ENCODE results near the gene C1orf21. TPM values are rescaled to one million over a fixed set of nuclear protein-coding genes. Genes with fewer than 3 reads are reported as not detected.

C1orf21 gene
- total RNA-seq, 1 donor from 2014 or later: 5.5 TPM

- intact Hi-C loops (cut with micrococcal nuclease): no loop called here
Observed at GRCh38 chr1:184648160-184648855, 261.5 kb downstream of the C1orf21 start.

DNA sequence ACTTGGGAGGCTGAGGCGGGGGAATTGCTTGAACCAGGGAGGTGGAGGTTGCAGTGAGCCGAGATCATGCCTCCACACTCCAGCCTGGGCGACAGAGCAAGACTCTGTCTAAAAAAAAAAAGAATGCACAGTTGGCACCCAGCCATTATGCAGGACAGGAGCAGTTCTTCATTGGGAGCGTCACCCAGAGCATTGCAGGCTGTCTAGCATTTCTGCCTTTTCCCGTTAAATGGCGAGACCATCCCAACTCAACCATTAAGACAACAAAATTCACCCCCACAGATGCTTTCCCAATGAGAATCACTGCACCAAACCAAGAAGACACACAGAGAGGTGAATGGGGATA is 262.0 kb downstream of the C1orf21 start:
- intact Hi-C loops (cut with micrococcal nuclease): no loop called here

DNA sequence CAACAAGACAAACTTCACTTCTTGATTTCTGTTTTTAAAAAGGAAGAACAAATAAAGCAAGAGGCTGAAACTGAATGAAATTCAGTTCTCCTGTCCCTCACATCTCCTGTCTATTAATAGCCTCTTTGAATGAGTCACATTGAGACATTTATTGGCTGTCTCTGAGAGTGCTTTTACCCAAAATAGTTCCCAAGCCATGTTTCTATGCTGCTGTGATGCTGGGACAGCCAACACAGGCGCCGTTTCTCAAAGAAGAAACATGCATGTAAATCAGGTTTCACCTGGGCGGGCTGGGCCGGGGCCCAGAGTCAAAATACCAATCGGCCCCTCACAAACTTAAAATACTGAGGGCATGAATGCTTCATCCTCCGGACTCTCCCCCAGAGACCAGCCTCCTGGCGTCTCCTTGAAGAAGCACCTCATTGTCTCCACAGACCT is 262.6 kb downstream of the C1orf21 start:
- intact Hi-C loops (cut with micrococcal nuclease): no loop called here

DNA sequence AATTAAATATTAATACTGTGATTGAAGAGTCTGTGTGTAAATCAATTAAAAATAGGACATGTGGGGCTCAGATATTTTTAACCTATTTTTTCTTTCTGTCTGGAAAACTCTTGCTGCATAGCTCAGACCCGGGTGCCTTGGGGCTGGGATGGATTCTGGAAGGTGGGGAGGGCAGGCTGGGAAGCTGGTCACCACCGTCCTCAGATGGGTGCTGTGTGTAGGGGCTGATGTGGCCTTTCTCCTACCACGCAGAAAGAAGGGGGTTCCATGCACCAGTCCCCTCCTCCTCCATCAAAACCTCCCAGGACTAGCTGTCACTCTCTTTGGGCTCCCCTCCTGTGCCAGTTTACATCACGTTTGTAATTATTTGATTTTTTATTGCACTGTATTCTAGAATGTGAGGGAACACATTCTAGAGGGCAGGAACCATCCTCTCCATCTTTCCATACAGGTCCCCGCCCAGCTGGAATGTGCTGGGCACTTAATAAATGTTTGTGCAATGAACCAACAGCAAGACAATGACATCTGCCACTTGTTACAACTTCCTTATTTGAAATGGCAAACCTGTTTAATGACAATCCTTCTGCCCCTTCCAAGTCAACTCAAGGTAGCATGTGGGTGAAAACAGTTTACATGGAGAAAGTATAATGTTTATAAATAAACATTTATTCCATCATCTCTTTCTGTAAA is 263.5 kb downstream of the C1orf21 start:
- intact Hi-C loops (cut with micrococcal nuclease): no loop called here

DNA sequence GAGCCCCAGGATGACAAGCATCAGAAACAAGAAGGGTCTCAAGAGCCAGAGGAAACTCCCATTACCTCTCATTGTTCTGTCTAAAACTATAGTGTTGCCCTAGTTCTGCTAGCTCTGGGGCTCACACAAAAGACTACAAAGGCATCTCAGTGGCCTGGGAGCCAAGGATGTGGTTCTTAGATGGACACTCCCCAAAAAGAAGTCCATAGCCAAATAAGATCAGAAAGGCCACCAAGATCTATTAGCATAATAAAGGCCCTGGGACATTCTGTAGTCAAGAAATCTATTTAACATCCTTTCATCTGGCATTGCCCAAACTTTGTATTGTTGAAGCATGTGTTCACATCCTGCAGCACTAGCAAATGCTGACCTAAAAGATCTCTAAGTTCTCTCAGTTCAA is 268.4 kb downstream of the C1orf21 start:
- intact Hi-C loops (cut with micrococcal nuclease): no loop called here

DNA sequence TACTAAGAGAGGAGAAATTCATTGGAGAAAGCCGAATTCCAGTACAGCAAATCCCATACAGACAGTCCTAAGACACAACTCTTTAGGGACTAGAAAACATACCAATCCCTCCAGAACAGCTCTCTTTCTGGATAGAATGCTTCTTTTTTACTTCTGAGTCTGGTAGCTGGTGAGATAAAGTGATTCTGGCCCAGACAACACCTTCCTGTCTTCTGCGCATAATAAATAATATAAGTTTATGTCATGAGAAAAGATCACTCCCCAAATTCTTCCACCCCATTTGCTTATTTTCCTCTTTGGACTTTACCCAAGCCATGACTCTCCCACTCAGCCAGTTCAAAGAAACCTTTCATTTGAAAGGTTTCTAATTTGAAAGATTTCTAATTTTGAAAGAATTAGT is 269.4 kb downstream of the C1orf21 start:
- intact Hi-C loops (cut with micrococcal nuclease): no loop called here

- intact Hi-C loops (cut with micrococcal nuclease): no loop called here
Observed at GRCh38 chr1:184658055-184658454, 271.2 kb downstream of the C1orf21 start.

GRCh38 chr1:184660462-184661191 is 273.8 kb downstream of the C1orf21 start:
- intact Hi-C loops (cut with micrococcal nuclease): loop anchor here (5.0 kb wide), 1 partner anchor 438 kb away; no protein-coding TSS in a partner anchor

- intact Hi-C loops (cut with micrococcal nuclease): loop anchor here (5.0 kb wide), 1 partner anchor 440 kb away; no protein-coding TSS in a partner anchor
Observed at GRCh38 chr1:184661801-184662200, 275.0 kb downstream of the C1orf21 start.

GRCh38 chr1:184664042-184664660 is 277.3 kb downstream of the C1orf21 start:
- intact Hi-C loops (cut with micrococcal nuclease): loop anchor here (1.0 to 5.0 kb wide), 2 partner anchors 442 to 589 kb away; no protein-coding TSS in a partner anchor

DNA sequence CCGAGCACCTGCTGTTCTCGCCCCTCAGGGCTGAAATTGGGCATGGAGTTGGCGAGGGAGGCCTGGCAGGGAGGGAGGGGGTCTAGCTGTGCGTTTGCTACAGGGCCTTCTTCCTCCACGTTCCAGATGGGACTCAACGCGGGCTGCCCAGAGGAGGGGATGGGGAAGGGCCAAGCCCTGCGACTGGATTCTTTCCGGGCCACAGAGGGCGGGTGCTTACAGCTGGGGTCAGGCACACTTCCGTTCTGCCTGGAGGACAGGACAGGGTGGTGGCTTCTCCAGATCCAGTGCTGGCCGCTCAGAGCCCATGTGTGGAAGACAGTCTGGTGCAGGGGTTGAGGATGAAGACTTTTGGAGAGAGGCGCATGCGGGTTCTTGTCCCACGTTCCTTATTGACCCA is 277.8 kb downstream of the C1orf21 start:
- intact Hi-C loops (cut with micrococcal nuclease): loop anchor here (1.0 to 5.0 kb wide), 2 partner anchors 442 to 589 kb away; no protein-coding TSS in a partner anchor

- intact Hi-C loops (cut with micrococcal nuclease): no loop called here
Observed at GRCh38 chr1:184665360-184665759, 278.5 kb downstream of the C1orf21 start.

DNA sequence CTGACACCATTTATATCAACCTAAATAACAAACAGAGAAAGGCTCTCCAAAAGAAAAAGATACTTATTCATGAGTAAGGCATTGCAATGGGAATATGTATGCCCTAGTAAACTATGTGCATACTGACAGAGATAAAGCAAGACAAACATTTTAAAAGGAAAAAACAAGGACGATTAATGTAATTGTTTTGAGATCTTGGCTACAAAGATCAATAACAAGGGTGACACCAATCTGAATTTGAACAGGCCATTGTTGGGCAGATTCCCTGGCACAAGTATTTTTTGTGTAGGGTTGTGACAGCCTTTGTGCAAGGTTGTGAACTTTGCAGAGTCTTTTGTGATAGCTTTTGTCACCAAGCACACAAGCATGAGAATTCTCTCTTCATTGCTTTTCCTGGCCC is 282.6 kb downstream of the C1orf21 start:
- intact Hi-C loops (cut with micrococcal nuclease): no loop called here

DNA sequence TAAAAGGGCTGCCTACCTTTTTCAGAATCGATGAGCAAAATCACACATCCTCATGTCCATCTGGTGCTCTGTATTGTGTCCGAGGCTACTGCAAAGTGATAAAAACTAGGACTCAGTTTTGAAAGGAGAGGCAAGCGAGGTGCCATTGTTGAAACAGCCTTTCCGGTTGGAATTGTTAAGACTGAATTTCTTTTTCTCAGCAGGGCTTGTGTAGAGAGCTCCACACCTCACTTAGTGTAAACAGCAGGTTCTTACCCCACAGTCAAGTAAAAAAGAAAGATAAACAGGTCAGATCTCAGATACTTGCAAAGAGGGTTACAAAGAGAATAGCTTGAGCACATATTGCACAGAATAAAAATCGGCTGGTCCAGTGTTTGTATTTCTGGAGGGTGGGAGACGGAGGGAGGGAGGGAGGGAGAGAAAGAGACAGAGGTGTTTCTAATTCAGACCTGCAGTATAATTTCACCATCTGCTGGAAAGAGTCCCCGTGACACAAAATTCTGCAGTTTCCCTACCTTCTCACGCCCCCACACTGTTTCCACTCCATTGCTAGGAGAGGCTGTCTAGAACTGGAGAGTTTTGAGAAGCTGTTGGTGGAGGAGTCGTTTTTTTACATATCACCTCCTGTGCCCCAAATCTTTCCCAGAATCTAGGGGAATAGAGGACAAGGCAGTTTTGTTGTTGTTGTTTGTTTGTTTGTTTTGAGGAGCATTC is 285.3 kb downstream of the C1orf21 start:
- intact Hi-C loops (cut with micrococcal nuclease): no loop called here

- intact Hi-C loops (cut with micrococcal nuclease): no loop called here
Observed at GRCh38 chr1:184673305-184673704, 286.5 kb downstream of the C1orf21 start.

- intact Hi-C loops (cut with micrococcal nuclease): no loop called here
Observed at GRCh38 chr1:184677344-184677743, 290.5 kb downstream of the C1orf21 start.

Measured in T-helper 1 cell treated with Interleukin-12 subunit alpha and Interleukin-12 subunit beta and Interleukin-4 antibody, amounts not matched to agents 30 ng/mL and 1 ng/mL, for 36 hours (primary cell).